ENCODE data around the gene PABPN1. TPM values are rescaled to one million over a fixed set of nuclear protein-coding genes. Genes with fewer than 3 reads are reported as not detected.
A peak's percentile ranks its signal among the peaks of the same experiment; 100 is the strongest.

PABPN1 gene
- total and polyA plus RNA-seq, 2 of the 13 experiments (the other 11 are each of a cell fraction or from before 2014, with no cell fraction given): 233 to 524 TPM

- TF ChIP-seq SKIL (CRISPR knock-in tag; IDR thresholded peaks at IDR 0.05; ENCODE audit: borderline replicate concordance): no peak
- peak; percentile 30; the same call in 1 of the 2 replicates for TF ChIP-seq ZNF180 (CRISPR knock-in tag; IDR thresholded peaks at IDR 0.05; ENCODE audit: borderline replicate concordance, low read depth)
- TF ChIP-seq MATR3 (CRISPR knock-in tag; IDR thresholded peaks at IDR 0.05): no peak
- TF ChIP-seq ZNF253 (CRISPR knock-in tag; IDR thresholded peaks at IDR 0.05; ENCODE audit: borderline replicate concordance): no peak
- TF ChIP-seq ZNF251 (CRISPR knock-in tag; IDR thresholded peaks at IDR 0.05): no peak
- no peak for TF ChIP-seq KAT8 (CRISPR knock-in tag; IDR thresholded peaks at IDR 0.05)
- TF ChIP-seq NR2F1 (CRISPR knock-in tag; IDR thresholded peaks at IDR 0.05): no peak
- TF ChIP-seq IKZF4 (CRISPR knock-in tag; IDR thresholded peaks at IDR 0.05; ENCODE audit: borderline replicate concordance, low read depth, not compliant biosample characterization): no peak
- 0 out of 2 replicates have a peak, but pooled peaks have one; percentile 35 for TF ChIP-seq ADNP (CRISPR knock-in tag; IDR thresholded peaks at IDR 0.05)
- TF ChIP-seq MXI1 (IDR thresholded peaks at IDR 0.05; ENCODE audit: borderline replicate concordance, low read depth, low read length): no peak
- no peak for TF ChIP-seq ESRRA (CRISPR knock-in tag; IDR thresholded peaks at IDR 0.05; ENCODE audit: low read depth)
- TF ChIP-seq ZNF530 (CRISPR knock-in tag; IDR thresholded peaks at IDR 0.05; ENCODE audit: low read depth): no peak
- TF ChIP-seq ZNF441 (CRISPR knock-in tag; IDR thresholded peaks at IDR 0.05; ENCODE audit: borderline replicate concordance): no peak; the same call in 1 of the 2 replicates
- TF ChIP-seq KDM5A (IDR thresholded peaks at IDR 0.05; ENCODE audit: borderline replicate concordance, low read length): no peak; the same call in 1 of the 2 replicates
- 0 out of 2 replicates have a peak, but pooled peaks have one; percentile 36 for TF ChIP-seq GATAD1 (CRISPR knock-in tag; IDR thresholded peaks at IDR 0.05)
- peak; percentile 83; the same call in 1 of the 2 replicates for TF ChIP-seq ZNF430 (CRISPR knock-in tag; IDR thresholded peaks at IDR 0.05)
- TF ChIP-seq MXD3 (CRISPR knock-in tag; IDR thresholded peaks at IDR 0.05): no peak; the same call in 1 of the 2 replicates
- no peak for TF ChIP-seq RELA (CRISPR knock-in tag; IDR thresholded peaks at IDR 0.05)
- TF ChIP-seq STAT5B (CRISPR knock-in tag; IDR thresholded peaks at IDR 0.05): no peak
- TF ChIP-seq FOXM1 (CRISPR knock-in tag; IDR thresholded peaks at IDR 0.05): no peak
- TF ChIP-seq ZNF543 (CRISPR knock-in tag; IDR thresholded peaks at IDR 0.05): no peak
- peak; percentile 19; the same call in 1 of the 2 replicates for TF ChIP-seq MXD4 (CRISPR knock-in tag; IDR thresholded peaks at IDR 0.05)
- no peak for TF ChIP-seq HCFC1 (IDR thresholded peaks at IDR 0.05; ENCODE audit: low read depth, low read length)
- 0 out of 2 replicates have a peak, but pooled peaks have one; percentile 74 for TF ChIP-seq ZSCAN20 (CRISPR knock-in tag; IDR thresholded peaks at IDR 0.05; ENCODE audit: borderline replicate concordance)
- TF ChIP-seq SRY (CRISPR knock-in tag; IDR thresholded peaks at IDR 0.05): no peak
- TF ChIP-seq ZNF281 (CRISPR knock-in tag; IDR thresholded peaks at IDR 0.05; ENCODE audit: borderline replicate concordance): peak; percentile 99
Observed at GRCh38 chr14:23294734-23295561, 26.3 kb upstream of the PABPN1 start (continued).
